ACC112 (cell line): Measurements from ENCODE around the gene PRR14L.
A peak's percentile ranks its signal among the peaks of the same experiment; 100 is the strongest.
"Not testable (repeated sequence)": the region's sequence is repeated elsewhere in the genome, so short reads cannot be mapped to it uniquely, and the experiment has no call there.

Experiments used
- H2AFZ ChIP-seq: fragments of 200-600 bp; sonication (generic); one replicate; pipeline ENCODE4 v1.6.0; 2017; ENCODE audit warnings: antibody characterized with exemption, low read length; ENCODE audit not compliant: unreplicated experiment
- H3K27ac ChIP-seq: fragments of 200-600 bp; sonication (generic); 2 replicates; pipeline ENCODE4 v1.5.1; 2014; ENCODE audit warnings: low read depth, mild to moderate bottlenecking, antibody characterized with exemption, low read length, moderate library complexity
- H3K27me3 ChIP-seq: fragments of 200-600 bp; sonication (generic); 2 replicates; pipeline ENCODE4 v1.6.1; 2014; ENCODE audit warnings: mild to moderate bottlenecking, antibody characterized with exemption, low read length, moderate library complexity, mixed read lengths; ENCODE audit not compliant: insufficient read depth
- H3K36me3 ChIP-seq: fragments of 200-600 bp; sonication (generic); 2 replicates; pipeline ENCODE4 v1.6.1; 2016; ENCODE audit warnings: mild to moderate bottlenecking, antibody characterized with exemption, low read length, moderate library complexity, mixed read lengths; ENCODE audit not compliant: insufficient read depth
- H3K4me1 ChIP-seq: fragments of 200-600 bp; sonication (generic); one replicate; pipeline ENCODE4 v1.6.1; 2016; ENCODE audit warnings: low read length, mixed read lengths; ENCODE audit not compliant: insufficient read depth, unreplicated experiment, control insufficient read depth
- H3K4me3 ChIP-seq: fragments of 200-600 bp; sonication (generic); 2 replicates; pipeline ENCODE4 v1.5.1; 2014; ENCODE audit warnings: mild to moderate bottlenecking, low read depth, low read length
- H3K79me2 ChIP-seq: fragments of 200-600 bp; sonication (generic); one replicate; pipeline ENCODE4 v1.6.0; 2016; ENCODE audit warnings: low read length; ENCODE audit not compliant: control insufficient read depth, unreplicated experiment, insufficient read depth

PRR14L gene

DNA sequence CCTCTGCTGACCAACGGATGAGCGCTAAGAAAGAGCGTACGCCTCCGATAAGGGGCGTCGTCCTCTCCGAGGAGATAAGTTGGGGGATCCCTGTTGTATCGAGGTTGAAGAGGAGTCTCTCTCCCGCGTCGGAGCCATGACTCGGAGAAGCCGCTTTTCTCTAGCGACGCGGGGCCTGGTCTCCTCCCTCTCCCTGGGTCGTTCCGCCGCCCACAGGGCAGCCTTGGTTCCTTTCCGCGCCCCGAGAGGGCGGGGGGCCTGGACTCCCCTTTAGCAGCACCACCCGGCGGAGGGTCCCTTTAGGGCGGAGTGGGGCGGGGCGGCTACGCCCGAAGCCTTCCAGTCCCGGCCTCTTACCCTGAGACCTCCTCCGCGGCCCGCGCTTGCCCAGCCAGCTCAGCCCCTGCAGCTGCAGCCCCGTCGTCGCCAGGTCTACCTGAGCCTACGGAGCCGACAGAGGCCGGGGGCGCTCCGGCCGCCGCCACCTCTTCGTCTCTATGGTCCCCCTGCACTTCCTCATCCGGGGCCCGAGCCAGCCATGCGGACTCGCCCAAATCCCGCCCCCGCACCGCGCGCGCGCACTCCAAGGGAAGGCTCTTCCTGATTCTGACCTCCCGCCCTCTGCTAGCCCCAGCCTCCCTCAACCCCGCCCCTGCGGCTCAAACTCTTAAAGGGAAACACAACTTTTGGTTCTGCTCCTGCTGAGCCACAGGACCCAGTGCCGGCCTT is at the start of gene PRR14L:
TSS of gene PRR14L (minus strand) at position 497 of the 729 bp plus-strand sequence. CDS start 11,272 bp downstream, outside the sequence.
- peak within 1 kb of the TSS; percentile 98 for H3K4me3 ChIP-seq
- peak within 1 kb of the TSS; percentile 99 for H2AFZ ChIP-seq
- H3K27me3 ChIP-seq = no peaks in the 10 kb centered on the region
- H3K79me2 ChIP-seq = peaks cover 37% of the 10 kb centered on the region
- no peaks in the 10 kb centered on the region for H3K36me3 ChIP-seq
- H3K4me1 ChIP-seq = peaks cover 34% of the 10 kb centered on the region
- peak within 1 kb of the TSS; percentile 70 for H3K27ac ChIP-seq

- H3K27ac ChIP-seq, H2AFZ ChIP-seq, H3K4me1 ChIP-seq, H3K27me3 ChIP-seq, H3K79me2 ChIP-seq, H3K4me3 ChIP-seq, H3K36me3 ChIP-seq: not testable (repeated sequence)
Measured at GRCh38 chr22:31799358-31799757, 49.4 kb upstream of the PRR14L start.

DNA sequence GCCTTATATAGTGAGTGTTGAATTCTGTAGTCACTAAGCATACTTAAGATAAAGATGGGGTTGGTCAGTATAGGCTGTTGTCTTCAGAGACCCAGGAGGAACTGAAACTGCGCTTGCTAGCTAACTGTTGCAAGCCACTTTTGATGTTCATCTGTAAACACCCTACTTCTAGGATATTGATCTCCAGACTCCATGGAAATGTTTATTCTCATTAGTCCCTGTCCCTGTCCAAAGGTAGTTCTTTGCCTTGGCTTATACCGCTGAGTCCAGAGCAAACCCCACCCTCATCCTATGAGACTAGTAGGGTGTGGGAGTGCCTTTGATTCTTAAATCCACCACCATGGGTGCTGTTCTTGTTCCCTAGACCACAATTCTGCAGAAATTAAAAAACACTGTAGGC is 40.3 kb upstream of the PRR14L start:
- H3K27ac ChIP-seq = no peak overlapping the region
- peaks cover 4% of the 10 kb centered on the region for H3K4me1 ChIP-seq
- H3K36me3 ChIP-seq = no peaks in the 10 kb centered on the region
- H3K4me3 ChIP-seq = no peak overlapping the region
- no peaks in the 10 kb centered on the region for H3K27me3 ChIP-seq
- H3K79me2 ChIP-seq = no peaks in the 10 kb centered on the region
- no peak overlapping the region for H2AFZ ChIP-seq

- H2AFZ ChIP-seq = no peak overlapping the region
- H3K27ac ChIP-seq = peak overlapping the region; percentile 4; the same call in 1 of the 2 replicates
- no peaks in the 10 kb centered on the region for H3K79me2 ChIP-seq
- no peak overlapping the region for H3K4me3 ChIP-seq
- no peaks in the 10 kb centered on the region for H3K27me3 ChIP-seq
- no peaks in the 10 kb centered on the region for H3K36me3 ChIP-seq
- H3K4me1 ChIP-seq = peaks cover 4% of the 10 kb centered on the region
Measured at GRCh38 chr22:31789803-31790202, 39.9 kb upstream of the PRR14L start.

DNA sequence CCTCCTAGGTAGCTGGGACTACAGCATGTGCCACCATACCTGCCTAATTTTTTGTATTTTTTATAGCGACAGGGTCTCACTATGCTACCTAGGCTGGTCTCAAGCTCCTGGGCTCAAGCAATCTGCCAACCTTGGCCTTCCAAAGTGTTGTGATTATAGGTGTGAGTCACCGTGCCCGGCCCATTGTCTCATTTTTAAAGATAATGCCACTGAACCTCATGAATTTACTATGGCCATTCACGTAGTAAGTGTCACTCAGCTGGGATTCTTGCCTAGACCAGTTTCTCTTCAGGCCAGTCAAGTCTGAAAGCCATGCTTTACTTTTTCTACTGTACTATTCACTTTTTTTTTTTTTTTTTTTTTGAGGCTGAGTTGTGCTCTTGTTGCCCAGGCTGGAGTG is 26.3 kb upstream of the PRR14L start:
- H3K4me3 ChIP-seq = no peak overlapping the region
- H3K36me3 ChIP-seq = no peaks in the 10 kb centered on the region
- H3K4me1 ChIP-seq = no peaks in the 10 kb centered on the region
- no peak overlapping the region for H2AFZ ChIP-seq
- H3K79me2 ChIP-seq = no peaks in the 10 kb centered on the region
- no peaks in the 10 kb centered on the region for H3K27me3 ChIP-seq
- no peak overlapping the region for H3K27ac ChIP-seq

GRCh38 chr22:31773416-31773815 is 23.5 kb upstream of the PRR14L start:
- H3K36me3 ChIP-seq = no peaks in the 10 kb centered on the region
- H3K4me1 ChIP-seq = no peaks in the 10 kb centered on the region

DNA sequence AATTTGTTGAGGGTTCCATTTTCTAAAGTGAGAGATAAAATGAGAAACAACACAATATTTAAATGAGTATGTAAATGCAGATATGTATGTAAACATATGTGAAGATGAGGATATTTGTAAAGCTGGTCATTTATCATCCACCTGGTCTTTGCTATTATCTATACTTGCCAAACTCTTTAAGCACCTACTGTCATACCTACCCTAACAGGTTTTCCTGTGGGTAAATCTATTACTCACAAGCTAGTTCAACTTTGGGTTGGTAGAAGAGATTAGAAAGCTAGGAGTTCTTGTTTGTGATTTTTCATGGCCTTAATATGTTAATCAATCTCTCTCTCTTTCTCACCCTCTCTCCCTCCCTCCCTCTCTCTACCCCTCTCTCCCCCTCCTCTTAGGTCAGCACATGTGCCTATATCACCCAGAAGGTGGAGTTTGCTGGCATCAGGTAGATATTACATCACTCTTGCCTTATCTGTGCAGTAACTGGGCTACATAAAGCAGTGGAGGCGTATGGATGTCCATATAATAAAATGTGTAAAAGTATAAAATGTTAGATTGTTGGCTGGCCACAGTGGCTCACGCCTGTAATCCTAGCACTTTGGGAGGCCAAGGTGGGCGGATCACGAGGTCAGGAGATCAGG is 18.6 kb upstream of the PRR14L start:
- H3K4me1 ChIP-seq = no peaks in the 10 kb centered on the region
- H3K27me3 ChIP-seq = no peaks in the 10 kb centered on the region
- no peaks in the 10 kb centered on the region for H3K36me3 ChIP-seq
- no peak overlapping the region for H2AFZ ChIP-seq
- H3K27ac ChIP-seq = no peak overlapping the region
- H3K4me3 ChIP-seq = no peak overlapping the region
- H3K79me2 ChIP-seq = no peaks in the 10 kb centered on the region

More at GRCh38 chr22:31773416-31773815, 23.5 kb upstream of the PRR14L start:
- no peak overlapping the region for H2AFZ ChIP-seq
- H3K27ac ChIP-seq = no peak overlapping the region
- H3K4me3 ChIP-seq = no peak overlapping the region
- no peaks in the 10 kb centered on the region for H3K79me2 ChIP-seq
- no peaks in the 10 kb centered on the region for H3K27me3 ChIP-seq

DNA sequence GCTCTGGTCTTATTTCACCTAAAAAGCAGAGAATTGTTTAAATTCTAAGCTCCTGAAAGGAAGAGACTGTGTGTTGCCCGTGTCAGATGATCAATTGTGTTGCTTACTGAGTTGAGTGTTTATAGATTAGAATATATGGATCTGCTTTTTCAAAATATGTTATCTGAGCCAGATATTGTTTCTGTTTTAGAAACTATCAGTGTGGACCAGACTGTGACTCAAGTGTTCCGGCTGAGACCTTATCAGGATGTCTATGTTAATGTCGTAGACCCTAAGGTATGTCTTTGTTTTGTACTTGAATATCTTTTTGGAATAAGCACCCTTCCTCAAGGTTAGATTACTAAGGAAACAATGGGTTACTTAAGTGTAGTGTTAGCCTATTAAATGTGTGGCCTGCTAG is 14.9 kb upstream of the PRR14L start:
- Histone ChIP-seq H3K4me1 (no peaks in the 10 kb centered on the region), H3K27me3 (no peaks in the 10 kb centered on the region), H3K79me2 (no peaks in the 10 kb centered on the region), H3K27ac (no peak overlapping the region), H2AFZ (no peak overlapping the region), H3K4me3 (no peak overlapping the region), H3K36me3 (no peaks in the 10 kb centered on the region)

GRCh38 chr22:31758860-31759259 is 8.9 kb upstream of the PRR14L start:
- H3K79me2 ChIP-seq, H3K36me3 ChIP-seq, H3K27me3 ChIP-seq: not testable (repeated sequence)

GRCh38 chr22:31757265-31757664 is 7.3 kb upstream of the PRR14L start:
- Histone ChIP-seq H2AFZ (no peak overlapping the region), H3K79me2 (peaks cover 8% of the 10 kb centered on the region), H3K27ac (no peak overlapping the region)

More at GRCh38 chr22:31758860-31759259, 8.9 kb upstream of the PRR14L start:
- H3K4me1 ChIP-seq, H2AFZ ChIP-seq, H3K27ac ChIP-seq, H3K4me3 ChIP-seq: not testable (repeated sequence)

DNA sequence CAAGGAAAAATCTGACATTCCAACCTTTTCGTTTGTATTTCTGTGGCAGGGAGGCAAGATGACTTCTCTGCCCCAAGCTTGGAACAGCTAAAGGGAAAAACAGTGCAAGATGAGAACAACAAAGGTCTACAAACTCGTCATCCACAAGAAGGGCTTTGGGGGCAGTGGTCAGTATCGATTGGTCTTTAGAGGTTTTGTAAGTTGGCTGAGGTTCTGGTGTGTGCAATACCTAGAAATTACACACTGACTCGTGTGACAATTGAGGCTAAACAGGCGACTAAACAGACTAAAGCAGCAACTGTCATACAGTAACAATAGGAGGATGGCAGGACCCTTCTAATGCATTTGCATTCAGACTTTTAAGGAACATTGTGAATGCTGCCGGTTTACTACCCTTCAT is 4.9 kb upstream of the PRR14L start:
- no peak overlapping the region for H3K27ac ChIP-seq
- H2AFZ ChIP-seq = peak overlapping the region; percentile 91
- H3K4me1 ChIP-seq = peaks cover 28% of the 10 kb centered on the region
- peaks cover 9% of the 10 kb centered on the region for H3K79me2 ChIP-seq
- H3K4me3 ChIP-seq = peak overlapping the region; percentile 94
- no peaks in the 10 kb centered on the region for H3K27me3 ChIP-seq
- H3K36me3 ChIP-seq = no peaks in the 10 kb centered on the region

More at GRCh38 chr22:31757265-31757664, 7.3 kb upstream of the PRR14L start:
- H3K36me3 ChIP-seq = no peaks in the 10 kb centered on the region
- H3K4me1 ChIP-seq = peaks cover 18% of the 10 kb centered on the region
- H3K4me3 ChIP-seq = no peak overlapping the region
- no peaks in the 10 kb centered on the region for H3K27me3 ChIP-seq
